VCaP (cell line): Measurements from ENCODE around the gene UQCC3.
A peak's percentile ranks its signal among the peaks of the same experiment; 100 is the strongest.

Experiments
- H3K27ac ChIP-seq: fragments of 450-650 bp; 2 replicates; pipeline ENCODE4 v1.5.1; 2017
- TF ChIP-seq, protein P1 (sequence below): fragments of 450-650 bp; conservative IDR thresholded peaks from 2 replicates; pipeline ENCODE4 v1.5.1; 2017; ENCODE audit warnings: mild to moderate bottlenecking, moderate library complexity

Gene UQCC3, protein sequence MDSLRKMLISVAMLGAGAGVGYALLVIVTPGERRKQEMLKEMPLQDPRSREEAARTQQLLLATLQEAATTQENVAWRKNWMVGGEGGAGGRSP

DNA sequence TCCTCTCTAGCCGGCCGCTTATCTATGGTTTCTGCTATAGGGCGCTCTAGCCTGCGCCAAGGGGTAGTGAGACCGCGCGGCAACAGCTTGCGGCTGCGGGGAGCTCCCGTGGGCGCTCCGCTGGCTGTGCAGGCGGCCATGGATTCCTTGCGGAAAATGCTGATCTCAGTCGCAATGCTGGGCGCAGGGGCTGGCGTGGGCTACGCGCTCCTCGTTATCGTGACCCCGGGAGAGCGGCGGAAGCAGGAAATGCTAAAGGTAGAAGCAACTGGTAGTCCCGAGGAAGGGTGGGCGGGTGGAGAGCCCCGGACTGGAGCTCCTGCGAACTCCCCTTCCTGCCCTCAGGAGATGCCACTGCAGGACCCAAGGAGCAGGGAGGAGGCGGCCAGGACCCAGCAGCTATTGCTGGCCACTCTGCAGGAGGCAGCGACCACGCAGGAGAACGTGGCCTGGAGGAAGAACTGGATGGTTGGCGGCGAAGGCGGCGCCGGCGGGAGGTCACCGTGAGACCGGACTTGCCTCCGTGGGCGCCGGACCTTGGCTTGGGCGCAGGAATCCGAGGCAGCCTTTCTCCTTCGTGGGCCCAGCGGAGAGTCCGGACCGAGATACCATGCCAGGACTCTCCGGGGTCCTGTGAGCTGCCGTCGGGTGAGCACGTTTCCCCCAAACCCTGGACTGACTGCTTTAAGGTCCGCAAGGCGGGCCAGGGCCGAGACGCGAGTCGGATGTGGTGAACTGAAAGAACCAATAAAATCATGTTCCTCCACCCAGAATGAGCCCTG lies at the start of gene UQCC3, which contains the start of gene LBHD1:
TSS of gene UQCC3 (plus strand) at position 66 of the 782 bp plus-strand sequence. CDS start at position 139, 73 bp downstream.
TSS of gene LBHD1 (minus strand) at position 660 of the 782 bp plus-strand sequence. CDS start 2,236 bp downstream, outside the sequence.
- TF ChIP-seq, protein P1, sequence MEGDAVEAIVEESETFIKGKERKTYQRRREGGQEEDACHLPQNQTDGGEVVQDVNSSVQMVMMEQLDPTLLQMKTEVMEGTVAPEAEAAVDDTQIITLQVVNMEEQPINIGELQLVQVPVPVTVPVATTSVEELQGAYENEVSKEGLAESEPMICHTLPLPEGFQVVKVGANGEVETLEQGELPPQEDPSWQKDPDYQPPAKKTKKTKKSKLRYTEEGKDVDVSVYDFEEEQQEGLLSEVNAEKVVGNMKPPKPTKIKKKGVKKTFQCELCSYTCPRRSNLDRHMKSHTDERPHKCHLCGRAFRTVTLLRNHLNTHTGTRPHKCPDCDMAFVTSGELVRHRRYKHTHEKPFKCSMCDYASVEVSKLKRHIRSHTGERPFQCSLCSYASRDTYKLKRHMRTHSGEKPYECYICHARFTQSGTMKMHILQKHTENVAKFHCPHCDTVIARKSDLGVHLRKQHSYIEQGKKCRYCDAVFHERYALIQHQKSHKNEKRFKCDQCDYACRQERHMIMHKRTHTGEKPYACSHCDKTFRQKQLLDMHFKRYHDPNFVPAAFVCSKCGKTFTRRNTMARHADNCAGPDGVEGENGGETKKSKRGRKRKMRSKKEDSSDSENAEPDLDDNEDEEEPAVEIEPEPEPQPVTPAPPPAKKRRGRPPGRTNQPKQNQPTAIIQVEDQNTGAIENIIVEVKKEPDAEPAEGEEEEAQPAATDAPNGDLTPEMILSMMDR, result no peak
- peak within 1 kb of the TSS; percentile 95 for H3K27ac ChIP-seq

DNA sequence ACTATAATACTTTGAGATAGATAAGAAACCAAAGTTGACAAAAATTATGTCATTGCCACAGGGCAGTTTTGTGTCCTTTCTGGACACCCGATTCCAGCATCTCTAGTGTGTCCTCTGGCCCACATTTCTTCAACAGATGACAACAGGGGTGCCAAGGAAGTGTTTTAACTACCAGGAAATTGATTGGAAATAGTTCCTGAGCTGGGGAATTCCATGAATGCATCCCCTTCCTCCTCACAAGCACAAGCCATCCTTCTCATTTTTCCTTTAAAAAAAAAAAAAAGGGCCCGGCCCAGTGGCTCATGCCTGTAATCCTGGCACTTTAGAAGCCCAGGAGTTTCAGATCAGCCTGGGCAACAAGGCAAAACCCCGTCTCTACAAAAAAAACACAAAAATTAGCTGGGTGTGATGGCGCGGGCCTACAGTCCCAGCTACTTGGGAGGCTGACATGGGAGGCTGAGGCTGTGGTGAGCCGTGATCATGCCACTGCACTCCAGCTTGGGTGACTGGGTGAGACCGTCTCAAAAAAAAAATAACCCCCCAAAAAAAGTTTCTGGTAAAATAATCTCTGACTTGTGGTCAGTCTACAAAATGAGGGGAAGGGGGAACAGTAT lies 48.9 kb upstream of the UQCC3 start:
- H3K27ac ChIP-seq, result peak overlapping the region; percentile 92
- TF ChIP-seq, protein P1, result no peak

DNA sequence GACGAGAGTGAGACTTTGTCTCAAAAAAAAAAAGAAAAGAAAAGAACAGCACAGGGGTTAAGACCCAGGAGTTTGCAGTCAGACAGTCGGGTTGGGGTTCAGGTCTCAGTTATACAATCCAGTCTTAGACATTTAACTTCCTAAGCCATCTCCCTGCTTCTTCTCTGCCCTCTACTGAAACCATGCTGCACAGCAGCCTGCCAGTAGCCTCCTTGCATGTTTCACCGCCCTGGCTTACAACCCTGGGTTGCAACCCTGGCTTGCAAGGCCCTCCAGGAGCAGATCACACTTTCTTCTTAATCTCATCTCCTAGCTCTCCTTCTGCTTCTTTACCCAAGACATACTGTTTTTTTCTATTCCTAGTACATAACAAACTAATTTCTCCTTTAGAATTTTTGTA lies 43.8 kb upstream of the UQCC3 start:
- H3K27ac ChIP-seq, result no peak overlapping the region

DNA sequence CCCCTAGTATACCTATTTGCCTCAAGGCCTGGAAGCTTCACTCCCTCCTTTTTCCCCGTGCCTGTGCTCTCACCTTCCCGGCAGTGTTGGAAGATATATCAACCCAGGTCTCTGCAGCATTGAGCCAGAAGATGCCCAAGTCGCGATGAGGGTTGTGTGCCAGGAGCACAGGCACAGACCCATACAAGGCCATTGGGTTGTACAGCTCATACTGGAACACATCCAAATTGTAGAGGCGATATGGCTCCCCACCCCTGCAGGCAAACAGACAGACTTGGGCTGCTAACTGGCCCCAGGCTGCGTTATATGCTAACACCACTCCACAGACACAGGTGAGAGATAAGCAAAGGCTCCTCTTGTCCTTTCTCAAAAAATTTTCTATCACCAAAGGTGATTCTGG lies 39.0 kb upstream of the UQCC3 start:
- TF ChIP-seq, protein P1, result no peak
- no peak overlapping the region for H3K27ac ChIP-seq

More for the DNA sequence above, 43.8 kb upstream of the UQCC3 start:
- TF ChIP-seq, protein P1, result no peak

DNA sequence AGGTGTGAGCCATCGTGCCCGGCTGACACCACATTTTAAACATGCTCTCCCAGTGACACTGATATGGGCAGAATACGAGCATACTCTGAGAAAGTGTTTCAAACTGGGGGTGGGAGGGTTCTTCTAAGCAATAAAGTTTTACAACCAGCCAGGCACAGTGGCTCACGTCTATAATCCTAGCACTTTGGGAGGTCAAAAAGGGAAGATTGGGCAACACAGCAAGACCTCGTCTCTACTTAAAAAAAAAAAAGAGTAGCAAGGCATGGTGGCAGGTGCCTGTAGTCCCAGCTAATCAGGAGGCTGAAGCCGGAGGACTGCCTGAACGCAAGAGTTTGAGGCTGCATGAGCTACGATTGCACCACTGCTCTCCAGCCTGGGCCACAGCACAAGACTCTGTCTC lies 27.3 kb upstream of the UQCC3 start:
- peak overlapping the region; percentile 19; the same call in 1 of the 2 replicates for H3K27ac ChIP-seq
- TF ChIP-seq, protein P1, result no peak

DNA sequence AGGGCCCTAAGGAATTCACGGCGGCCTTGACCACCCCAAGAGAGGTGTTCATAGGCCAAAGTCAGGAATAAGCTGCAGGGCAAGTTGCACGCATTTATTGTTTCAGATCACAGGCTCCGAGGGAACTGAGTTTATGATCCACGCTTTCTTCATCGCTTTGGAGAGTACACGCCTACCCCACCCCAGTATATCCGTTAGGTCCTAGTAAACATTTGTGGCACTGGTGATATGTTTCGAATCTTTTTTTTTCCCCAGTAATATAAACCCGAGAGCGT lies 25.9 kb upstream of the UQCC3 start:
- peak overlapping the region; percentile 91 for H3K27ac ChIP-seq
- TF ChIP-seq, protein P1, result no peak

DNA sequence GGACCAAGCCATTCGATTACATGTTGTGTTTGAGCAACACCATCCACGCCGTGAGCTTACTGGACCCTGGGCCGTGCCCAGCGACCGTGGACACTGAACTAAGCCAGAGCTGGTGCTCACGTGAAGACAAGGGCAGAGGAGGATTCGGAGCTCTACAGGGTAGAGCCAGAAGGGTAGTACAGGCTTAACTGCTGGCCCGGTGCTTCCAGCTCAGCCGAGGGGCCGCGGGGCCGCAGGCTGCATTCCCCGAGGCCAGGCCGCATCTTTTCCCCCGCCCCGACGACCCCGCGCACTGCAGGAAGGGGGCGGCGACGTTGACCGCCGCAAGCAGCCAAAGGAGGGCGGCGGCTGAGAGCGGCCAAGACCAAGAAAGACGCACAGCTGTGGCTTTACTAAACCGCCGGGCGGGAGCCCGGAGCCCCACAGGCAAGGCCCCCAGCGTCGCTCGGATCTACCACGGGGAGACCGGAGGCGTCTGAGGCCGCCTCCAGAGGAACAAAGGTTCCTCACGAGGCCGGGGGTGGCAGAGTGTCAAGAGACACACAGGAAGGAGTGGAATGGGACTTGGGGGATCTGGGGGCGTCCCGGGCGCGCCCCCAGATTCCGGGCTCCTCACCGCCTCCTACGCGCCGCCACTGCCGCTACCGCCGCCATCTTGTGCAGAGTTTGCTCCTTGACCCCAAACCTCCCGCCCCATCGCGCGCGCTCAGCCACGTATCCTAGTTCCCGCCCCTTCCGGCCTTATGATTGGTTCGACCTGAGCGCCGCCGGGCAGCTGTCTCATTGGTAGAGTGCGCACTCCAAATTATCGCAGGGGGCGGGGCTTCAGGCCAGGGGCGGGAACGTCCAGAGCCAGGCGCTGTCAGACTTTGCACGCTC lies 25.3 kb upstream of the UQCC3 start, which contains the start of gene GANAB:
TSS of gene GANAB (minus strand) at position 668 of the 879 bp plus-strand sequence. CDS start at position 654, 14 bp downstream.
- H3K27ac ChIP-seq, result peak within 1 kb of the TSS; percentile 91
- TF ChIP-seq, protein P1, result no peak
